Forelimb muscle (tissue), 1 donor: ENCODE measurements around the gene MGAT3. TPM values are rescaled to one million over a fixed set of nuclear protein-coding genes. Genes with fewer than 3 reads are reported as not detected.

ENCODE experiments used
- DNase-seq: peaks from one replicate; pipeline ENCODE4 v3.0.0-alpha.2; 2013; ENCODE audit warnings: low read depth
- polyA plus RNA-seq: library from polyadenylated mRNA; unstranded; fragments of 120-200 nt; gene quantifications from one replicate; pipeline ENCODE4 v1.2.1, GENCODE V29; 2013; ENCODE audit not compliant: insufficient read length

The MGAT3 gene
- polyA plus RNA-seq, 1 donor = 3.5 TPM

- DNase-seq = no peak
Measured at GRCh38 chr22:39471381-39472141, 14.7 kb downstream of the MGAT3 start.

GRCh38 chr22:39472570-39473556 is 16.1 kb downstream of the MGAT3 start:
- DNase-seq = no peak

GRCh38 chr22:39473851-39474250 is 17.0 kb downstream of the MGAT3 start:
- DNase-seq = no peak

- no peak for DNase-seq
Measured at GRCh38 chr22:39474351-39475111, 17.7 kb downstream of the MGAT3 start.

- DNase-seq = no peak
Measured at GRCh38 chr22:39475337-39475736, 18.5 kb downstream of the MGAT3 start.

GRCh38 chr22:39475902-39476301 is 19.1 kb downstream of the MGAT3 start:
- no peak for DNase-seq

- no peak for DNase-seq
Measured at GRCh38 chr22:39476664-39477063, 19.9 kb downstream of the MGAT3 start.

GRCh38 chr22:39477542-39477941 is 20.7 kb downstream of the MGAT3 start:
- DNase-seq = no peak

- no peak for DNase-seq
Measured at GRCh38 chr22:39478441-39478850, 21.6 kb downstream of the MGAT3 start.

GRCh38 chr22:39479254-39479653 is 22.4 kb downstream of the MGAT3 start:
- no peak for DNase-seq

- no peak for DNase-seq
Measured at GRCh38 chr22:39480557-39480956, 23.7 kb downstream of the MGAT3 start.

GRCh38 chr22:39481054-39481453 is 24.2 kb downstream of the MGAT3 start:
- DNase-seq = no peak

- DNase-seq = no peak
Measured at GRCh38 chr22:39481595-39481994, 24.8 kb downstream of the MGAT3 start.

GRCh38 chr22:39482768-39483167 is 26.0 kb downstream of the MGAT3 start:
- no peak for DNase-seq

- DNase-seq = no peak
Measured at GRCh38 chr22:39486951-39487825, 30.4 kb downstream of the MGAT3 start.

- DNase-seq = no peak
Measured at GRCh38 chr22:39487826-39488520, 31.2 kb downstream of the MGAT3 start.

GRCh38 chr22:39488563-39489083 is 31.8 kb downstream of the MGAT3 start:
- no peak for DNase-seq

GRCh38 chr22:39489094-39490068 is 32.6 kb downstream of the MGAT3 start:
- DNase-seq = no peak
